Measurements from ENCODE around the gene EXOSC5. TPM values are rescaled to one million over a fixed set of nuclear protein-coding genes. Genes with fewer than 3 reads are reported as not detected.

Gene EXOSC5
- total RNA-seq, result 13.3 and 14.5 TPM in 2 replicates

GRCh38 chr19:41397086-41398049, at the start of gene EXOSC5, which contains the start of gene BCKDHA:
TSS of gene EXOSC5 (minus strand) at chr19:41397359. CDS start at chr19:41397328, 31 bp downstream.
TSS of gene BCKDHA (plus strand) at chr19:41397818. CDS start at chr19:41397828, 10 bp downstream.
- Histone ChIP-seq H4K20me1 (ENCODE audit: insufficient read depth, low read length) (no peaks in the 10 kb centered on the region), H3K27ac (ENCODE audit: low read depth, low read length) (peak within 1 kb of the TSS; percentile 100), H3K27me3 (ENCODE audit: insufficient read depth, low read length) (no peaks in the 10 kb centered on the region), H3K9me3 (ENCODE audit: low read depth, low read length) (no peaks in the 10 kb centered on the region), H3K36me3 (ENCODE audit: insufficient read depth, low read length) (no peaks in the 10 kb centered on the region), H3K4me2 (ENCODE audit: insufficient read depth, low read length) (peak within 1 kb of the TSS; percentile 98), H3K4me1 (ENCODE audit: insufficient read depth, low read length) (peaks cover 18% of the 10 kb centered on the region), H2AFZ (ENCODE audit: low read length) (peak within 1 kb of the TSS; percentile 91), H3K4me3 (ENCODE audit: insufficient read depth, low read length) (peak within 1 kb of the TSS; percentile 99), H3K79me2 (ENCODE audit: insufficient read depth, low read length) (peaks cover 20% of the 10 kb centered on the region)
- DNase-seq (ENCODE audit: insufficient read length, low spot score, missing footprints), result peak; percentile 99
- TF ChIP-seq CTCF (IDR thresholded peaks at IDR 0.05; ENCODE audit: extremely low read depth, low read depth, low read length), result no peak

GRCh38 chr19:41445575-41445974, 48.4 kb upstream of the EXOSC5 start:
- Histone ChIP-seq H4K20me1 (ENCODE audit: insufficient read depth, low read length) (no peaks in the 10 kb centered on the region), H3K79me2 (ENCODE audit: insufficient read depth, low read length) (no peaks in the 10 kb centered on the region), H3K27ac (ENCODE audit: low read depth, low read length) (no peak overlapping the region), H3K4me1 (ENCODE audit: insufficient read depth, low read length) (no peaks in the 10 kb centered on the region), H3K9me3 (ENCODE audit: low read depth, low read length) (no peaks in the 10 kb centered on the region), H2AFZ (ENCODE audit: low read length) (no peak overlapping the region), H3K4me2 (ENCODE audit: insufficient read depth, low read length) (no peak overlapping the region), H3K27me3 (ENCODE audit: insufficient read depth, low read length) (peaks cover 7% of the 10 kb centered on the region), H3K36me3 (ENCODE audit: insufficient read depth, low read length) (no peaks in the 10 kb centered on the region), H3K4me3 (ENCODE audit: insufficient read depth, low read length) (no peak overlapping the region)
- TF ChIP-seq CTCF (IDR thresholded peaks at IDR 0.05; ENCODE audit: extremely low read depth, low read depth, low read length), result no peak
- DNase-seq (ENCODE audit: insufficient read length, low spot score, missing footprints), result peak; percentile 58

GRCh38 chr19:41443813-41444455, 46.8 kb upstream of the EXOSC5 start:
- no peaks in the 10 kb centered on the region for H3K36me3 ChIP-seq (ENCODE audit: insufficient read depth, low read length)
- TF ChIP-seq CTCF (IDR thresholded peaks at IDR 0.05; ENCODE audit: extremely low read depth, low read depth, low read length), result no peak
- H3K79me2 ChIP-seq (ENCODE audit: insufficient read depth, low read length), result no peaks in the 10 kb centered on the region

More at GRCh38 chr19:41443813-41444455, 46.8 kb upstream of the EXOSC5 start:
- Histone ChIP-seq H3K27me3 (ENCODE audit: insufficient read depth, low read length) (peaks cover 7% of the 10 kb centered on the region), H2AFZ (ENCODE audit: low read length) (no peak overlapping the region), H3K4me1 (ENCODE audit: insufficient read depth, low read length) (peaks cover 4% of the 10 kb centered on the region), H3K27ac (ENCODE audit: low read depth, low read length) (no peak overlapping the region), H4K20me1 (ENCODE audit: insufficient read depth, low read length) (no peaks in the 10 kb centered on the region), H3K4me3 (ENCODE audit: insufficient read depth, low read length) (no peak overlapping the region), H3K4me2 (ENCODE audit: insufficient read depth, low read length) (no peak overlapping the region), H3K9me3 (ENCODE audit: low read depth, low read length) (no peaks in the 10 kb centered on the region)
- peak; percentile 35 for DNase-seq (ENCODE audit: insufficient read length, low spot score, missing footprints)
